ENCODE data around the gene QPCTL. TPM values are rescaled to one million over a fixed set of nuclear protein-coding genes. Genes with fewer than 3 reads are reported as not detected.

The QPCTL gene
- 5.2 and 8.1 TPM in 2 replicates for total RNA-seq

DNA sequence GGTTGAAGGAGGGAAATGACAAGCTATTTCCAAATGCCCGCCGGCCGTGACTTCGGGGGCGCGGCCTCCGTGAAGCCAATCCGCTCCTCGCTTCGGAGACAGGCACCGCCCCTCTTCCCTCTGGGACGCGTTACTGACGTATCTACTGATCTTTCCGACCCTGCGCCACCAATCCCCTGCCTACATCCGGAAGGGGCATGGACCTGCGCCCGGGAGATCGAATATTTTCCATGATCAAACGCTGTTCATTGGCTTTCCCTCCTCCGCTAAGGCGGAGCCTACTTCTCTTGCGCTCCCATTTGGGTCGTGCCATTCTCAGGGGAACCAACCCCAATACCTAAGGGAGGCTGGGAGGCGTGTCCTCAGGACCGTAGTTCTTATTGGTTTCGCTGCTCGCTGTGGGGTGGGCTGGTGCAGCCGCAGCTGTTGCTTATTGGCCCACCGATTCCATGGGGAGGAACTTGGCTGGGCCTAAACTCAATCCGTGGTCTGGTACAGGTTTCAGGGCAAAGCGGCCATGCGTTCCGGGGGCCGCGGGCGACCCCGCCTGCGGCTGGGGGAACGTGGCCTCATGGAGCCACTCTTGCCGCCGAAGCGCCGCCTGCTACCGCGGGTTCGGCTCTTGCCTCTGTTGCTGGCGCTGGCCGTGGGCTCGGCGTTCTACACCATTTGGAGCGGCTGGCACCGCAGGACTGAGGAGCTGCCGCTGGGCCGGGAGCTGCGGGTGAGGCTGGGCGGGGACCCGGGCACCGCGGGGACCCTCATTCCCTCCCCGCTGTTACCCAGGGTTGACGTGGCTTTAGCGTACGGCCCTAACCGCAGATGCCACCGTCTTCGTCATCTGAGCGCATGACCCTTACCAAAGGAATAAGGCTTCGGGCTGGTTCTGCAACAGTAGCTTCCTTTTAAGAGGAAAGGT is at the start of gene QPCTL:
TSS of gene QPCTL (plus strand) at position 480 of the 919 bp plus-strand sequence. CDS start at position 518, 38 bp downstream.

DNA sequence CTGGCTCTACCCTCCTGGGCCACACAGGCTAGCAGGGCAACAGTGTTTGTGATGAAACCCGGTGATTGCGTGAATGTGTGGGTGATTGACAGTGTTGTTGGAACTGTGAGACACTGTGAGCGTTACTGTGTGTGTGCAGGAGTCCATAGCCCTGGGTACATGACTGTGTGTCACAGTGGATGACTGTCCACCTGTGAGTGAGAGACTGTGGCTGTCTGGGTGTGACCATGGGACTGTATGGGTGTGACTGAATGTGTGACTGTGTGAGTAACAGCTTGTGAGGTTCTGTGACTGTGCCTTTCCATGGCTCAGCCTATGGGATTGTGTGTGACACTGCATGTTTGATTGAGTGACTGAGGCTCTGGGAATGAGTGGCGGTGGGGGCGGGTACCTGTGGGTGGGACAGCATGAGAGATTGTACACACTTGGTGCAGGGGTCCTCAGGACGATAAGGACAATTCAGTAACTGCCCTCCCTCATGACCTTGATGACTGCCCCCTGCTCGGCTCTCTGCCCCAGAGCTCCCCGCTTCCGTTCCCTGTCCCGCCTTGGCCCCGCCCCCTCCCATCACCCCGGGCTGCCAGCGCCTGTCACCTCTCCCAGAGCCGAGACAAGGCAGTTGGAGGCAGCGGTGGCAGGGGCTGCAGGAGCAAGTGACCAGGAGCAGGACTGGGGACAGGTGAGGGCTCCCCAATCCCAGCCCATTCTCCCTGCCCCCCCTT is 24.7 kb upstream of the QPCTL start, which contains the start of gene GIPR:
TSS of gene GIPR (plus strand) at position 602 of the 722 bp plus-strand sequence. CDS start 1,300 bp downstream, outside the sequence.

DNA sequence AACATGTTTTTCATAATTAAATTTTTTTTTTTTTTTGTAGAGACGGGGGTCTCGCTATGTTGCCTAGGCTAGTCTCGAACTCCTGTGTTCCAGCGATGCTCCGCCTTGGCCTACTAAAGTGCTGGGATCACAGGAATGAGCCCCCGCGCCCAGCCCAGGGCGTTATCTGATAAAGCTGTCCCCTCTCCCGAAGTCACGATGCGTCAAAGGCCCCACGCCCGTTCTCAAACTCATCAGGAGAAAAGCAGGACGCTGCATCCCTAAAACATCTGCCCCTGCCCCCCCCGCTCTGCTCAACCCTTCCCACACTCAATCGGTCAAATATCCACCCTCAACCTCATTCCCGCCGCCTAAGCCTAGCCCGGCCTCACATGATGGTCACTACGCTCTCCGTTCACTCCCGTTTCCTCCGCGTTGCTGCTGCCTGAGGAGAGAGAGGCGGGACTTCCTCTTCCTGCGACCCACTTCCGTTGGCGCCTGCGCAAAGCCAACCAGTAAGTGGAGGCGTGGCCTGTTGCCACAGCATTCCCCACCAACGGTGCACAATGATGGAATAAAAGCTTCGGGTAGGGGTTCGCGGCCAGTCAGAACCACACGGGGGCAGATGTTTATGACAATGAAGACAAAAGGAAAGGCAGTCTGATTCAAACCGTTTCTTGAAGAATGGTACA is 815 bp upstream of the QPCTL start, which contains the start of gene SNRPD2:
TSS of gene SNRPD2 (minus strand) at position 438 of the 671 bp plus-strand sequence. CDS start at position 373, 65 bp downstream.

DNA sequence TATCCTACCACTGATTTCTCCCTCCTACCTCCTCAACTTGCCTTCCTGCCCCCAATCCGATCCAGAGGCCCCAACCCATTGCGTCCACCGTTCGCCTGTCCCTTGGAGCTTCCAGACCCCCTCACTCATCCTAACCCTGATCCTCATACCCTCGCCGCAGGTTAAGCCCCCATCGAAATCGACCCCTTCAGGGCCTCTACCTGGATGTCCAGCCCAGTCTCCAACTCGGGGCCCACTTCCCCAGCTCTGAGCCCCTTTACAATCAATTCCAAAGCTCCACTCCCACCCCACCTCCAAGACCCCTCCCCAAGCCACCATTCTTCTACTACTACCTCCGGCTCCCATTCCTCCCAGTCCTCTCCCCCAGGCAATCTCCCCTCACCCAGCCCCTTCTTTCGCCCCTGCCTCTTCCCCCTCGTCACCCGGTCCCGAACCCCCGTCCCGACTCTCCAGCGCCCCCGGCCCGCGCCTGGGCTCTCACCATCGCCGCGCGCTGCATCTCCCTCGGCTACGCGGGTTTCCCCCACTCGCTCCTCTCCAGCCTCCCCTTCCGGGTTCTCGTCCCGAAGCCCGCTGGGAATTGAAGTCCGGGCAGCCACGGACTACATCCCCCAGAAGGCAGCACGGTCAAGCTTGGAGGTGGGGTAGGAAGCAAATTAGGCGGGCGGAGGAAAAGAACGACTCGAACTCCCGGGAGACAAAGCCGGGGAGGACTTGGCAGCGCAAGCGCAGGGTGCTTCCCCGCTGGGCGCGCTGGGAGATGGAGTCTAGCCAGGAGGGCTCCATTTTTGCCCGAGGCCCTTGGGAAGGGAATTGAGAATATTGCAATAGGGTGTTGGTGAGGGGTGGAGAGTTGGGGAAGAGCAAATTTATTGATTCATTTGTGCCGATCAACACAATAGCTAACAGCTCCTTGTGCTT is 38.2 kb downstream of the QPCTL start, which contains the start of gene FBXO46:
TSS of gene FBXO46 (minus strand) at position 529 of the 921 bp plus-strand sequence. CDS start 17,401 bp downstream, outside the sequence.

DNA sequence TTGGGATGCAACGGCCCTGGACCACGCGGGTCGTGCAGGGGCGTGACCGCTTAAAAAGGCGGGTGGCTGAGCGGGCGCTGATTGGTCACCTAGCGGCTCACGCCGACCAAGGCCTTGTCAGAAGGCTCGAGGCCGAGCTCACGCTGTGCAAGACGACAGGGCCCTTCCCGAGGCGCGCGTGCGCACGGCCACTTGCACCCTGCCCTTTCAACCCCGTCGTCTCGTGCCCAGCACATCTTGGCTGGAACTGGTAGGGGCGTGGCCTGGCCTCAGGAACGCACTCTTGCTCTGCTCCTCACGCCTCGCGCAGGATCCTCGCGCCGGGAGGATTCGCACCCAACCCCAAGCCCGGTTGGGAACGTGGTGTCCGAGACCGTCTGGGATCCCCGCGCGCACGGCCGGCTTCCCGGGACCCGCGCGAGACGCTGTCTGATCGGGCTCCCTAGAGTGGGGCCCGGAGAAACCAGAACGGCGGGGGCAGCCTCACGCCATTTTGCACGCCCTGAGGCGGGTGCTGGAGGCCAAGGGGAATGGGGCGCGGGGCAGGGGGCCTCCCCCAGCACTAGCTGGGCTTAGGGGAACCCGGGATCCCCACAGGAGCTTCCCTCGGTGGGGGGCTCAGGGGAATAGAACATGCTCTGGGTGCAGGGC is 40.8 kb downstream of the QPCTL start, which contains the start of gene MEIOSIN:
TSS of gene MEIOSIN (plus strand) at position 280 of the 651 bp plus-strand sequence. CDS start 1,938 bp downstream, outside the sequence.

Other genes starting within 250 kb of the QPCTL start
- gene FOSB, start 224.7 kb upstream of the QPCTL start, total RNA-seq, result 16.9 and 90.1 TPM in 2 replicates
- 8.8 and 15.4 TPM in 2 replicates for gene RTN2, start 195.6 kb upstream of the QPCTL start, total RNA-seq
- 0.52 and 0.54 TPM in 2 replicates for gene PPM1N, start 194.2 kb upstream of the QPCTL start, total RNA-seq
- gene VASP, start 185.2 kb upstream of the QPCTL start, total RNA-seq, result 42.6 and 49.3 TPM in 2 replicates
- gene OPA3, start 107.9 kb upstream of the QPCTL start, total RNA-seq, result 4.9 and 5.2 TPM in 2 replicates
- 0.86 and 1.3 TPM in 2 replicates for gene GPR4, start 90.5 kb upstream of the QPCTL start, total RNA-seq
- 12.8 and 15.8 TPM in 2 replicates for gene EML2, start 53.3 kb upstream of the QPCTL start, total RNA-seq
- gene GIPR, start 24.4 kb upstream of the QPCTL start, total RNA-seq, result under 0.01 TPM in 2 replicates
- gene SNRPD2, start 713 bp upstream of the QPCTL start, total RNA-seq, result 272 and 414 TPM in 2 replicates
- gene FBXO46, start 38.2 kb downstream of the QPCTL start, total RNA-seq, result 3.5 and 4.8 TPM in 2 replicates
- not detected in 2 replicates for gene MEIOSIN, start 40.8 kb downstream of the QPCTL start, total RNA-seq
- gene SIX5, start 76.6 kb downstream of the QPCTL start, total RNA-seq, result 4.1 and 4.6 TPM in 2 replicates
- gene DMPK, start 89.8 kb downstream of the QPCTL start, total RNA-seq, result 5.6 and 6.1 TPM in 2 replicates
- gene DMWD, start 100.2 kb downstream of the QPCTL start, total RNA-seq, result 19.3 and 21.1 TPM in 2 replicates
- gene RSPH6A, start 122.6 kb downstream of the QPCTL start, total RNA-seq, result under 0.01 and 0.11 TPM in 2 replicates
- gene SYMPK, start 170.5 kb downstream of the QPCTL start, total RNA-seq, result 24.0 and 24.1 TPM in 2 replicates
- gene FOXA3, start 171.7 kb downstream of the QPCTL start, total RNA-seq, result 0.09 TPM in 1 of 2 replicates, not detected in the other
- 16.6 and 18.0 TPM in 2 replicates for gene IRF2BP1, start 193.5 kb downstream of the QPCTL start, total RNA-seq
- 0.76 and 0.86 TPM in 2 replicates for gene MYPOP, start 209.9 kb downstream of the QPCTL start, total RNA-seq
- not detected in 2 replicates for gene NANOS2, start 222.1 kb downstream of the QPCTL start, total RNA-seq